HG02973 (cell line): ENCODE results near the gene PRKCH.

Experiments used
- ATAC-seq: cut with Tn5 transposase; IDR thresholded peaks from one replicate; pipeline ENCODE4 v1.9.1; 2021; ENCODE audit warnings: moderate library complexity; ENCODE audit not compliant: unreplicated experiment

PRKCH gene

GRCh38 chr14:61321385-61322010 is at the start of gene PRKCH:
Gene PRKCH (plus strand): TSS chr14:61321579. CDS start chr14:61322102, 523 bp downstream.
- no peak for ATAC-seq

GRCh38 chr14:61277232-61277631 is 44.1 kb upstream of the PRKCH start:
- no peak for ATAC-seq

GRCh38 chr14:61277784-61278183 is 43.6 kb upstream of the PRKCH start:
- ATAC-seq = no peak

- ATAC-seq = no peak
Measured at GRCh38 chr14:61279082-61279481, 42.3 kb upstream of the PRKCH start.

GRCh38 chr14:61280092-61280525 is 41.3 kb upstream of the PRKCH start:
- ATAC-seq = no peak

GRCh38 chr14:61280526-61281185 is 40.7 kb upstream of the PRKCH start:
- no peak for ATAC-seq

GRCh38 chr14:61281186-61281947 is 40.0 kb upstream of the PRKCH start, which contains the start of gene TMEM30B:
Gene TMEM30B (minus strand): TSS chr14:61281338. CDS start chr14:61281147, 191 bp downstream.
- ATAC-seq = no peak

- ATAC-seq = no peak
Measured at GRCh38 chr14:61281948-61282275, 39.5 kb upstream of the PRKCH start.

- ATAC-seq = no peak
Measured at GRCh38 chr14:61282746-61283145, 38.6 kb upstream of the PRKCH start.

- no peak for ATAC-seq
Measured at GRCh38 chr14:61284001-61284400, 37.4 kb upstream of the PRKCH start.

- ATAC-seq = no peak
Measured at GRCh38 chr14:61285364-61285763, 36.0 kb upstream of the PRKCH start.

GRCh38 chr14:61287196-61287595 is 34.2 kb upstream of the PRKCH start:
- ATAC-seq = no peak

GRCh38 chr14:61288228-61288627 is 33.2 kb upstream of the PRKCH start:
- ATAC-seq = no peak

GRCh38 chr14:61288720-61289119 is 32.7 kb upstream of the PRKCH start:
- ATAC-seq = no peak

- ATAC-seq = no peak
Measured at GRCh38 chr14:61290701-61291100, 30.7 kb upstream of the PRKCH start.

- no peak for ATAC-seq
Measured at GRCh38 chr14:61296151-61296550, 25.2 kb upstream of the PRKCH start.

- no peak for ATAC-seq
Measured at GRCh38 chr14:61296719-61297502, 24.5 kb upstream of the PRKCH start.

GRCh38 chr14:61297581-61297980 is 23.8 kb upstream of the PRKCH start:
- no peak for ATAC-seq

- no peak for ATAC-seq
Measured at GRCh38 chr14:61298824-61299223, 22.6 kb upstream of the PRKCH start.

GRCh38 chr14:61300209-61300608 is 21.2 kb upstream of the PRKCH start:
- no peak for ATAC-seq

- no peak for ATAC-seq
Measured at GRCh38 chr14:61300754-61301153, 20.6 kb upstream of the PRKCH start.
